HepG2 (cell line): ENCODE data around the gene NAPSA. TPM values are rescaled to one million over a fixed set of nuclear protein-coding genes. Genes with fewer than 3 reads are reported as not detected.
A peak's percentile ranks its signal among the peaks of the same experiment; 100 is the strongest.

Source experiments
- ATAC-seq: fragments of 200-7000 bp; cut with Tn5 transposase; 3 replicates; pipeline ENCODE4 v1.9.1; 2020; ENCODE audit warnings: mild to moderate bottlenecking, moderate library complexity
- BruUV-seq: library from RNA; stranded (reverse); fragments of 400-500 nt; replicated peaks from 2 replicates; lab custom pipeline; 2021; lab: Mats Ljungman, UMichigan
- CTCF ChIA-PET: fragments of 300-600 bp; formaldehyde crosslinking; extraction: SDS; loops from one replicate; lab custom pipeline; 2021; ENCODE audit warnings: low total read pairs, inconsistent platforms, low intra/inter-chr PET ratio; lab: Yijun Ruan, JAX
- POLR2A ChIA-PET: fragments of 350-600 bp; sonication (Branson Sonifier 250); formaldehyde crosslinking; loops from one replicate; lab custom pipeline; 2020; ENCODE audit warnings: antibody characterized with exemption, inconsistent platforms; lab: Yijun Ruan, JAX
- DNase-seq: peaks from one replicate; pipeline ENCODE4 v3.0.0-alpha.2; 2015; ENCODE audit warnings: low spot score
- FAIRE-seq: peaks from 3 replicates; lab custom pipeline; 2011; peaks lifted over from hg19 to GRCh38; lab: Jason Lieb, UNC
- H2AFZ ChIP-seq: one replicate; pipeline ENCODE4 v1.6.1; 2011; ENCODE audit warnings: low read length, inconsistent platforms
- H3K27ac ChIP-seq: fragments of 300-600 bp; 3 replicates; pipeline ENCODE4 v1.8.0; 2011; ENCODE audit warnings: mixed run types, mild to moderate bottlenecking, mixed read lengths, low read length, inconsistent platforms; ENCODE audit not compliant: insufficient read depth; ENCODE audit errors: extremely low read length
- H3K27me3 ChIP-seq, 2 experiments: fragments of 200-600 bp in 1 of 2; 2 replicates in 1 of 2; 3 replicates in 1 of 2; pipeline versions ENCODE4 v1.6.0 to v1.8.0; 2011; ENCODE audit warnings: low read length in 2 of 2, mild to moderate bottlenecking in 2 of 2, moderate library complexity in 2 of 2, inconsistent platforms in 1 of 2; ENCODE audit not compliant: insufficient read depth in 2 of 2, control insufficient read depth in 1 of 2
- H3K36me3 ChIP-seq, 2 experiments: fragments of 200-600 bp in 1 of 2; replicated peaks in 1 of 2; 2 replicates in 1 of 2; 3 replicates in 1 of 2; pipeline versions ENCODE4 v1.5.1 to v1.8.0; 2011; ENCODE audit warnings: low read length in 2 of 2, inconsistent platforms in 1 of 2; ENCODE audit not compliant: insufficient read depth in 2 of 2, control insufficient read depth in 1 of 2
- H3K4me1 ChIP-seq: 2 replicates; pipeline ENCODE4 v1.5.1; 2012; ENCODE audit warnings: low read length, inconsistent platforms; ENCODE audit not compliant: insufficient read depth
- H3K4me2 ChIP-seq: 2 replicates; pipeline ENCODE4 v1.6.0; 2011; ENCODE audit warnings: low read depth, low read length, inconsistent platforms
- H3K4me3 ChIP-seq, 3 experiments: fragments of 200-600 bp in 1 of 3; sonication (generic), shearing (Covaris generic) in 1 of 3; replicated peaks in 1 of 3; 2 replicates each; pipeline ENCODE4 v1.5.1; 2011 to 2016; ENCODE audit warnings: low read length in 3 of 3, inconsistent platforms in 2 of 3, low read depth in 2 of 3, mild to moderate bottlenecking in 2 of 3, control low read depth in 1 of 3, mixed read lengths in 1 of 3; ENCODE audit not compliant: insufficient read depth in 1 of 3
- H3K79me2 ChIP-seq: one replicate; pipeline ENCODE4 v1.6.1; 2011; ENCODE audit warnings: low read length, inconsistent platforms; ENCODE audit not compliant: insufficient read depth
- H3K9ac ChIP-seq: 2 replicates; pipeline ENCODE4 v1.6.0; 2011; ENCODE audit warnings: mild to moderate bottlenecking, low read depth, low read length, inconsistent platforms; ENCODE audit not compliant: insufficient read depth
- H3K9me3 ChIP-seq: 2 replicates; pipeline ENCODE4 v1.5.1; 2012; ENCODE audit warnings: mild to moderate bottlenecking, low read length
- H4K20me1 ChIP-seq: 2 replicates; pipeline ENCODE4 v1.6.0; 2011; ENCODE audit warnings: inconsistent platforms, mild to moderate bottlenecking, low read length, moderate library complexity; ENCODE audit not compliant: insufficient read depth
- FOSL2 ChIP-seq: sonication (generic); formaldehyde crosslinking; IDR thresholded peaks from 2 replicates; pipeline ENCODE4 v1.4.0; 2020; ENCODE audit warnings: missing genetic modification reagents
- FOXA1 ChIP-seq, 2 experiments: fragments of 450-650 bp in 1 of 2; sonication (generic) in 1 of 2; formaldehyde crosslinking in 1 of 2; IDR thresholded peaks; 2 replicates each; pipeline versions ENCODE4 v1.4.0 to v1.6.1; 2016 to 2020; ENCODE audit warnings: missing genetic modification reagents in 1 of 2
- GTF2F1 ChIP-seq: fragments of 150-350 bp; IDR thresholded peaks from 2 replicates; pipeline ENCODE4 v1.6.1; 2014; ENCODE audit warnings: low read length
- KAT2B ChIP-seq: fragments of 150-350 bp; IDR thresholded peaks from 2 replicates; pipeline ENCODE4 v1.6.1; 2014; ENCODE audit warnings: low read depth, low read length, borderline replicate concordance
- MEIS1 ChIP-seq: sonication (generic); formaldehyde crosslinking; IDR thresholded peaks from 2 replicates; pipeline ENCODE4 v1.9.0; 2021; ENCODE audit warnings: mild to moderate bottlenecking, missing genetic modification reagents, moderate library complexity, borderline replicate concordance
- PHF5A ChIP-seq: IDR thresholded peaks from one replicate; pipeline ENCODE4 v1.6.1; 2018; ENCODE audit warnings: low read depth, missing genetic modification reagents; ENCODE audit not compliant: unreplicated experiment
- PTBP1 ChIP-seq: fragments of 200-400 bp; formaldehyde crosslinking; IDR thresholded peaks from 2 replicates; pipeline ENCODE4 v1.6.1; 2018; ENCODE audit warnings: low read length, low read depth; ENCODE audit not compliant: poor library complexity, severe bottlenecking
- ZNF121 ChIP-seq: sonication (generic); formaldehyde crosslinking; IDR thresholded peaks from 2 replicates; pipeline ENCODE4 v1.5.0; 2020; ENCODE audit warnings: mild to moderate bottlenecking, missing genetic modification reagents
- WGBS: methylation state at CpG from one replicate; pipeline ENCODE4 v1.1.6; 2017; ENCODE audit warnings: low lambda C conversion rate; 5-methylcytosine and 5-hydroxymethylcytosine counted together
- in situ Hi-C: cut with HindIII; loops from 2 replicates; pipeline ENCODE4 v1.10.0; 2017; ENCODE audit warnings: low pct_unique_long_range_greater_than_20kb; ENCODE audit not compliant: extremely low pct_ligation_motif_present
- intact Hi-C: fragments of 100-400 bp; cut with micrococcal nuclease; formaldehyde crosslinking; loops from one replicate; pipeline ENCODE4 v1.10.0; 2022; ENCODE audit not compliant: unreplicated experiment
- polyA plus RNA-seq, 8 experiments: library from polyadenylated mRNA; depleted of rRNA in 3 of 8; stranded (reverse) in 7 of 8; unstranded in 1 of 8; fragments of >200 nt; fragmentation: Illumina TruSeq in 4 of 8; extraction: Trizol in 4 of 8; gene quantifications; 2 replicates each; pipeline versions ENCODE4 v1.2.1 to v1.2.3, GENCODE V29; 2011 to 2016; ENCODE audit warnings: low read depth in 4 of 8, missing spikeins in 1 of 8, mixed read lengths in 1 of 8; ENCODE audit not compliant: insufficient read depth in 1 of 8
- total RNA-seq, 5 experiments: library from RNA; depleted of rRNA; stranded (reverse); fragments of >200 nt; fragmentation: Illumina TruSeq; extraction: Trizol; gene quantifications; 2 replicates each; pipeline ENCODE4 v1.2.3, GENCODE V29; 2016; ENCODE audit warnings: low read depth in 1 of 5
- TF ChIP-seq, protein P1 (sequence below): sonication (generic); formaldehyde crosslinking; IDR thresholded peaks from 2 replicates; pipeline ENCODE4 v1.4.0; 2020; ENCODE audit warnings: missing genetic modification reagents
- TF ChIP-seq, protein P2 (sequence below): sonication (generic); IDR thresholded peaks from 2 replicates; pipeline ENCODE4 v1.6.1; 2016; ENCODE audit warnings: low read depth, borderline replicate concordance
- TF ChIP-seq, protein P3 (sequence below): IDR thresholded peaks from 2 replicates; pipeline ENCODE4 v1.6.1; 2016; ENCODE audit warnings: low read depth, borderline replicate concordance
- TF ChIP-seq, protein P4 (sequence below): sonication (generic); formaldehyde crosslinking; IDR thresholded peaks from 2 replicates; pipeline ENCODE4 v1.4.0; 2020; ENCODE audit warnings: missing genetic modification reagents
- TF ChIP-seq, protein P5 (sequence below): sonication (generic); formaldehyde crosslinking; IDR thresholded peaks from 2 replicates; pipeline ENCODE4 v1.4.0; 2020; ENCODE audit warnings: missing genetic modification reagents

Gene NAPSA
- total and polyA plus RNA-seq, 2 of the 13 experiments (the other 11 are each of a cell fraction or from before 2014, with no cell fraction given): not detected

DNA sequence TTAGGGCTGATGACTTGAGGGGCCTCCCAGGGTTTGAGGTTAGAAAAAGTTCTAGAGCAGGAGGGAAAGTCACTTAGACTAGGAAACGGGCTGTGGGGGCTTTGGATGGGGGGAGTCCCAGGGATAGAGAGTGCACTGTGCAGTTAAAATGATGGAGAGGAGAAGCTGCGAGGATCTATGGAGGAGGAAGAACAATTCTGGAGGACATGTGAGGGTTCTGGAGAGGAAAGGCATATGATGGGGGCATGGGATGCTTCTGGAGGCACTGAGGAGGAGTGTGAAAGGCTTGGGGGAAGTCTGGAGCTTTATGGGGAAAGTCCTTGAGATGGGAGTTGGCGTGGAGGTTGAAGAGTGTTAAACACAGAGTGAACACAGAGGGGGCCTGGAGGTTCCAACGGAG is 38.4 kb downstream of the NAPSA start:
- peak overlapping the region; percentile 77 for H3K4me2 ChIP-seq
- H3K79me2 ChIP-seq: no peaks in the 10 kb centered on the region
- H3K36me3 ChIP-seq: peaks cover 0 to 3% of the 10 kb centered on the region in 2 experiments; a peak in 3 of 5 replicates
- no peaks in the 10 kb centered on the region for H3K27me3 ChIP-seq
- FAIRE-seq: no peak
- peaks cover 7% of the 10 kb centered on the region; the same call in 1 of the 2 replicates for H4K20me1 ChIP-seq
- ATAC-seq: no peak
- POLR2A ChIA-PET: no interaction called here
- DNase-seq: no peak
- H2AFZ ChIP-seq: no peak overlapping the region
- H3K27ac ChIP-seq: no peak overlapping the region
- WGBS: 52% methylated on average over 4 of the region's 4 CpGs
- CTCF ChIA-PET: no interaction called here
- H3K9me3 ChIP-seq: no peaks in the 10 kb centered on the region
- H3K4me3 ChIP-seq: peak overlapping the region in 2 of 3 experiments; percentile 12 to 50; a peak in 3 of 6 replicates
- peaks cover 55% of the 10 kb centered on the region for H3K4me1 ChIP-seq
- in situ Hi-C loops: loop anchor here (5.0 kb wide), 1 partner anchor 65 kb away; no protein-coding TSS in a partner anchor
- H3K9ac ChIP-seq: no peak overlapping the region
- TSS peak; percentile 52 for BruUV-seq
- intact Hi-C loops: loop anchor here (5.0 kb wide), 1 partner anchor 65 kb away; no protein-coding TSS in a partner anchor
- TF ChIP-seq PHF5A (CRISPR knock-in tag) (no peak), KAT2B (no peak), FOXA1 (IDR thresholded peaks at IDR 0.05) (no peak), FOXA1 (CRISPR knock-in tag; IDR thresholded peaks at IDR 0.05) (no peak), GTF2F1 (no peak), PTBP1 (no peak), MEIS1 (CRISPR knock-in tag) (no peak), FOSL2 (CRISPR knock-in tag) (no peak), ZNF121 (CRISPR knock-in tag) (no peak)
- TF ChIP-seq, protein P1, sequence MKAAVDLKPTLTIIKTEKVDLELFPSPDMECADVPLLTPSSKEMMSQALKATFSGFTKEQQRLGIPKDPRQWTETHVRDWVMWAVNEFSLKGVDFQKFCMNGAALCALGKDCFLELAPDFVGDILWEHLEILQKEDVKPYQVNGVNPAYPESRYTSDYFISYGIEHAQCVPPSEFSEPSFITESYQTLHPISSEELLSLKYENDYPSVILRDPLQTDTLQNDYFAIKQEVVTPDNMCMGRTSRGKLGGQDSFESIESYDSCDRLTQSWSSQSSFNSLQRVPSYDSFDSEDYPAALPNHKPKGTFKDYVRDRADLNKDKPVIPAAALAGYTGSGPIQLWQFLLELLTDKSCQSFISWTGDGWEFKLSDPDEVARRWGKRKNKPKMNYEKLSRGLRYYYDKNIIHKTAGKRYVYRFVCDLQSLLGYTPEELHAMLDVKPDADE (CRISPR knock-in tag): no peak
- TF ChIP-seq, protein P2, sequence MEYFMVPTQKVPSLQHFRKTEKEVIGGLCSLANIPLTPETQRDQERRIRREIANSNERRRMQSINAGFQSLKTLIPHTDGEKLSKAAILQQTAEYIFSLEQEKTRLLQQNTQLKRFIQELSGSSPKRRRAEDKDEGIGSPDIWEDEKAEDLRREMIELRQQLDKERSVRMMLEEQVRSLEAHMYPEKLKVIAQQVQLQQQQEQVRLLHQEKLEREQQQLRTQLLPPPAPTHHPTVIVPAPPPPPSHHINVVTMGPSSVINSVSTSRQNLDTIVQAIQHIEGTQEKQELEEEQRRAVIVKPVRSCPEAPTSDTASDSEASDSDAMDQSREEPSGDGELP: no peak
- TF ChIP-seq, protein P3, sequence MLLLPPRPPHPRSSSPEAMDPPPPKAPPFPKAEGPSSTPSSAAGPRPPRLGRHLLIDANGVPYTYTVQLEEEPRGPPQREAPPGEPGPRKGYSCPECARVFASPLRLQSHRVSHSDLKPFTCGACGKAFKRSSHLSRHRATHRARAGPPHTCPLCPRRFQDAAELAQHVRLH: no peak
- TF ChIP-seq, protein P4, sequence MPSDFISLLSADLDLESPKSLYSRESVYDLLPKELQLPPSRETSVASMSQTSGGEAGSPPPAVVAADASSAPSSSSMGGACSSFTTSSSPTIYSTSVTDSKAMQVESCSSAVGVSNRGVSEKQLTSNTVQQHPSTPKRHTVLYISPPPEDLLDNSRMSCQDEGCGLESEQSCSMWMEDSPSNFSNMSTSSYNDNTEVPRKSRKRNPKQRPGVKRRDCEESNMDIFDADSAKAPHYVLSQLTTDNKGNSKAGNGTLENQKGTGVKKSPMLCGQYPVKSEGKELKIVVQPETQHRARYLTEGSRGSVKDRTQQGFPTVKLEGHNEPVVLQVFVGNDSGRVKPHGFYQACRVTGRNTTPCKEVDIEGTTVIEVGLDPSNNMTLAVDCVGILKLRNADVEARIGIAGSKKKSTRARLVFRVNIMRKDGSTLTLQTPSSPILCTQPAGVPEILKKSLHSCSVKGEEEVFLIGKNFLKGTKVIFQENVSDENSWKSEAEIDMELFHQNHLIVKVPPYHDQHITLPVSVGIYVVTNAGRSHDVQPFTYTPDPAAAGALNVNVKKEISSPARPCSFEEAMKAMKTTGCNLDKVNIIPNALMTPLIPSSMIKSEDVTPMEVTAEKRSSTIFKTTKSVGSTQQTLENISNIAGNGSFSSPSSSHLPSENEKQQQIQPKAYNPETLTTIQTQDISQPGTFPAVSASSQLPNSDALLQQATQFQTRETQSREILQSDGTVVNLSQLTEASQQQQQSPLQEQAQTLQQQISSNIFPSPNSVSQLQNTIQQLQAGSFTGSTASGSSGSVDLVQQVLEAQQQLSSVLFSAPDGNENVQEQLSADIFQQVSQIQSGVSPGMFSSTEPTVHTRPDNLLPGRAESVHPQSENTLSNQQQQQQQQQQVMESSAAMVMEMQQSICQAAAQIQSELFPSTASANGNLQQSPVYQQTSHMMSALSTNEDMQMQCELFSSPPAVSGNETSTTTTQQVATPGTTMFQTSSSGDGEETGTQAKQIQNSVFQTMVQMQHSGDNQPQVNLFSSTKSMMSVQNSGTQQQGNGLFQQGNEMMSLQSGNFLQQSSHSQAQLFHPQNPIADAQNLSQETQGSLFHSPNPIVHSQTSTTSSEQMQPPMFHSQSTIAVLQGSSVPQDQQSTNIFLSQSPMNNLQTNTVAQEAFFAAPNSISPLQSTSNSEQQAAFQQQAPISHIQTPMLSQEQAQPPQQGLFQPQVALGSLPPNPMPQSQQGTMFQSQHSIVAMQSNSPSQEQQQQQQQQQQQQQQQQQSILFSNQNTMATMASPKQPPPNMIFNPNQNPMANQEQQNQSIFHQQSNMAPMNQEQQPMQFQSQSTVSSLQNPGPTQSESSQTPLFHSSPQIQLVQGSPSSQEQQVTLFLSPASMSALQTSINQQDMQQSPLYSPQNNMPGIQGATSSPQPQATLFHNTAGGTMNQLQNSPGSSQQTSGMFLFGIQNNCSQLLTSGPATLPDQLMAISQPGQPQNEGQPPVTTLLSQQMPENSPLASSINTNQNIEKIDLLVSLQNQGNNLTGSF (CRISPR knock-in tag): no peak
- TF ChIP-seq, protein P5, sequence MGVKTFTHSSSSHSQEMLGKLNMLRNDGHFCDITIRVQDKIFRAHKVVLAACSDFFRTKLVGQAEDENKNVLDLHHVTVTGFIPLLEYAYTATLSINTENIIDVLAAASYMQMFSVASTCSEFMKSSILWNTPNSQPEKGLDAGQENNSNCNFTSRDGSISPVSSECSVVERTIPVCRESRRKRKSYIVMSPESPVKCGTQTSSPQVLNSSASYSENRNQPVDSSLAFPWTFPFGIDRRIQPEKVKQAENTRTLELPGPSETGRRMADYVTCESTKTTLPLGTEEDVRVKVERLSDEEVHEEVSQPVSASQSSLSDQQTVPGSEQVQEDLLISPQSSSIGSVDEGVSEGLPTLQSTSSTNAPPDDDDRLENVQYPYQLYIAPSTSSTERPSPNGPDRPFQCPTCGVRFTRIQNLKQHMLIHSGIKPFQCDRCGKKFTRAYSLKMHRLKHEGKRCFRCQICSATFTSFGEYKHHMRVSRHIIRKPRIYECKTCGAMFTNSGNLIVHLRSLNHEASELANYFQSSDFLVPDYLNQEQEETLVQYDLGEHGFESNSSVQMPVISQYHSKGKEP (CRISPR knock-in tag): no peak
